DND-41 (cell line): ENCODE data around the gene AKAP13.

ENCODE experiments used
- EZH2 ChIP-seq: IDR thresholded peaks from 3 replicates; pipeline ENCODE4 v1.6.1; 2012; ENCODE audit warnings: borderline replicate concordance, low read depth, mild to moderate bottlenecking, moderate library complexity, low read length, inconsistent platforms; ENCODE audit not compliant: severe bottlenecking
- TF ChIP-seq, protein P1 (sequence below): IDR thresholded peaks from 2 replicates; pipeline ENCODE4 v1.5.1; 2012; ENCODE audit warnings: borderline replicate concordance, low read length, moderate library complexity, mild to moderate bottlenecking; ENCODE audit not compliant: poor library complexity, severe bottlenecking; ENCODE audit errors: extremely low read depth

DNA sequence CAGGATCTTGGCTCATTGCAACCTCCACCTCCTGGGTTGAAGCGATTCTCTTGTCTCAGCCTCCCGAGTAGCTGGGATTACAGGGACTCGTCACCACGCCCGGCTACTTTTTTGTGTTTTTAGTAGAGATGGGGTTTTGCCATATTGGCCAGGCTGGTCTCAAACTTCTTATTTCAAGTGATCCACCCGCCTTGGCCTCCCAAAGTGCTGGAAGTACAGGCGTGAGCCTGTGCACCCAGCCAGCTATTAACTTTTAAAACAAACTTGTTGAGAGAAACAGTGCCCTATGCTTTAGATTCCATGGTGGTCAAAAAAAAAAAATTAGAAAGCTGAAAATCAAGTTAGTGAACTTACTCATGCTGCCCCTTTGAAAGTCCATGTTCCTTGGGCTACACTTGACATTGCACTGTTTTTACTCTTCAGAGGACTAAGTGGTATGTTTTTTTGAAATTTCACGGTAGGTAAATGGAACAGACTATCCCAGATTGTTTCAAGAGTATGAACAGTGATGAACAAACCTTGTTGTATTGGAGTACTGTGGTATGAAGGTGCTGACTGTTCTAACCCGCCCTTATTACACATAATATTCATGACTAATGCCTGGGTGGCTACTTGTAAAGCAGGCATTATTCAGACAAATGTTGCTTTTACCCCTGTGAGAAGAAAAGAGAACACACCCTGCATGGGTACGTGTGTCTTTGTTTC is 207.5 kb downstream of the AKAP13 start:
- TF ChIP-seq, protein P1, sequence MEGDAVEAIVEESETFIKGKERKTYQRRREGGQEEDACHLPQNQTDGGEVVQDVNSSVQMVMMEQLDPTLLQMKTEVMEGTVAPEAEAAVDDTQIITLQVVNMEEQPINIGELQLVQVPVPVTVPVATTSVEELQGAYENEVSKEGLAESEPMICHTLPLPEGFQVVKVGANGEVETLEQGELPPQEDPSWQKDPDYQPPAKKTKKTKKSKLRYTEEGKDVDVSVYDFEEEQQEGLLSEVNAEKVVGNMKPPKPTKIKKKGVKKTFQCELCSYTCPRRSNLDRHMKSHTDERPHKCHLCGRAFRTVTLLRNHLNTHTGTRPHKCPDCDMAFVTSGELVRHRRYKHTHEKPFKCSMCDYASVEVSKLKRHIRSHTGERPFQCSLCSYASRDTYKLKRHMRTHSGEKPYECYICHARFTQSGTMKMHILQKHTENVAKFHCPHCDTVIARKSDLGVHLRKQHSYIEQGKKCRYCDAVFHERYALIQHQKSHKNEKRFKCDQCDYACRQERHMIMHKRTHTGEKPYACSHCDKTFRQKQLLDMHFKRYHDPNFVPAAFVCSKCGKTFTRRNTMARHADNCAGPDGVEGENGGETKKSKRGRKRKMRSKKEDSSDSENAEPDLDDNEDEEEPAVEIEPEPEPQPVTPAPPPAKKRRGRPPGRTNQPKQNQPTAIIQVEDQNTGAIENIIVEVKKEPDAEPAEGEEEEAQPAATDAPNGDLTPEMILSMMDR, result no peak
- TF ChIP-seq EZH2, result no peak
